Loucy (cell line): Measurements from ENCODE around the gene STARD13.

Experiments used
- CTCF ChIP-seq: fragments of 200-600 bp; sonication (generic); conservative IDR thresholded peaks from 2 replicates; pipeline ENCODE4 v1.5.1; 2014; ENCODE audit warnings: mild to moderate bottlenecking, antibody characterized with exemption, low read length
- EZH2phosphoT487 ChIP-seq: fragments of 200-600 bp; IDR thresholded peaks from 2 replicates; pipeline ENCODE4 v1.6.1; 2018; ENCODE audit warnings: antibody characterized with exemption, mild to moderate bottlenecking, moderate library complexity, borderline replicate concordance

GRCh38 chr13:33213797-33214196 is 71.8 kb downstream of the STARD13 start:
- TF ChIP-seq CTCF, result no peak
- no peak for TF ChIP-seq EZH2phosphoT487
